ENCODE results near the gene SPI1.
"Not testable (repeated sequence)": the region's sequence is repeated elsewhere in the genome, so short reads cannot be mapped to it uniquely, and the experiment has no call there.

Gene SPI1

DNA sequence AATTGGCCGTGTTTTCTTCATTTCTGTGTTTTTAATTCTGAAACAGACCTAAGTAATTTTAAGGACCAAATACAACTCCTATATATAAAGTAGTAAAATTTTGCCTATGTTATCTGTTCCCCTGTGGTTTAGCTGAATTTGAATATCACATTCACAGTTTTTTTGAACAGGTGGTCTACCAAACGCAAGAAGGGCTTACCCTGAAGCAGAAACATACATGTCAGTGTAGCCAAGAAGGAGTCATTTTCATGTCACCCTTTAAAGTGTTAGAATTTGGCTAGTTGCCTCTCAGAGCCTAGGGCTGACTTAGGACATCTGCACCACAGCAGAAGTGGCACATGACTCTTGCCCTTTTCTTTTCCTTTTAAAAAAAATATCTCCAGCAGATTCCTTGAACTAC lies 60.2 kb downstream of the SPI1 start:
- Histone ChIP-seq H3K27ac (no peak overlapping the region), H3K27me3 (no peaks in the 10 kb centered on the region), H3K4me3 (ENCODE audit: low read depth in 1 of 2, low read length in 1 of 2) (no peak overlapping the region), H3K36me3 (peaks cover 62% of the 10 kb centered on the region), H3K9me3 (no peaks in the 10 kb centered on the region), H3K4me1 (ENCODE audit: control insufficient read depth in 1 of 2, insufficient read depth in 1 of 2, low read depth in 1 of 2, low read length in 1 of 2) (no peaks in the 10 kb centered on the region)
- TF ChIP-seq, protein P1, sequence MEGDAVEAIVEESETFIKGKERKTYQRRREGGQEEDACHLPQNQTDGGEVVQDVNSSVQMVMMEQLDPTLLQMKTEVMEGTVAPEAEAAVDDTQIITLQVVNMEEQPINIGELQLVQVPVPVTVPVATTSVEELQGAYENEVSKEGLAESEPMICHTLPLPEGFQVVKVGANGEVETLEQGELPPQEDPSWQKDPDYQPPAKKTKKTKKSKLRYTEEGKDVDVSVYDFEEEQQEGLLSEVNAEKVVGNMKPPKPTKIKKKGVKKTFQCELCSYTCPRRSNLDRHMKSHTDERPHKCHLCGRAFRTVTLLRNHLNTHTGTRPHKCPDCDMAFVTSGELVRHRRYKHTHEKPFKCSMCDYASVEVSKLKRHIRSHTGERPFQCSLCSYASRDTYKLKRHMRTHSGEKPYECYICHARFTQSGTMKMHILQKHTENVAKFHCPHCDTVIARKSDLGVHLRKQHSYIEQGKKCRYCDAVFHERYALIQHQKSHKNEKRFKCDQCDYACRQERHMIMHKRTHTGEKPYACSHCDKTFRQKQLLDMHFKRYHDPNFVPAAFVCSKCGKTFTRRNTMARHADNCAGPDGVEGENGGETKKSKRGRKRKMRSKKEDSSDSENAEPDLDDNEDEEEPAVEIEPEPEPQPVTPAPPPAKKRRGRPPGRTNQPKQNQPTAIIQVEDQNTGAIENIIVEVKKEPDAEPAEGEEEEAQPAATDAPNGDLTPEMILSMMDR (IDR thresholded peaks at IDR 0.05): no peak

DNA sequence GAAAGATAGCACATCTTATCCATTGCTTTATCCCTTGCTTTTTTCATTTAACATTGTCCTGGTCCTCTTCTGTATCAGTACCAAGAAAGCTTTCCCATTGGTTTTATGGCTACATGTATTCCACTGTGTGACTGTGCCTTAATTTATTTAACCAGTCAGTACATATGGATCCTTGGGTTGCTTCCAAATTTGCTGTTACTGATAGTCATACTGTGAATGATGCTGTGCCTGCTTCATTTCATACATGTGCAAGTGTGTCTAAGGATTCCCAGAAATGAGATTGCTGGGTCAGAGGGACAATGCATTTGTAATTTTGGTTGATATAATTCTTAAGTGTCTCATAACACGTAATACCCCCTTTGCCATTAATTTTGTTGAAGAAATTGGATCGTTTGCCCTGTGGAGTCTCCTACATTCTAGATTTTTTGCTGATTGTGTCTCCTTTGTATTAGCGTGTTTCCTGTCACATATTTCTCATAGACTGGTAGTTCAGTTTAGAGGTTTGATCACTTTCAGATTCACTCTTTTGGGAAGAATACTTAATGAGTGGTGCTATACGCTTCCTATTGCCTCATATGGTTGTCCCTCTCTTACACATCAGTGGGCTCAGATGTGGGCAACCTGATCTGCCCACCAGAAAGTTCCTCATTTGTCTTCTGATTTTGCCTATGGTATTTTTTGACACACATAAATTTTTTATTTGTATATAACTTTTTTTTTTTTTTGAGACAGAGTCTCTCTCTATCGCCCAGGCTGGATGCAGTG lies 61.1 kb downstream of the SPI1 start:
- Histone ChIP-seq H3K4me1 (ENCODE audit: control insufficient read depth in 1 of 2, insufficient read depth in 1 of 2, low read depth in 1 of 2, low read length in 1 of 2) (no peaks in the 10 kb centered on the region), H3K36me3 (peaks cover 62% of the 10 kb centered on the region), H3K27me3 (no peaks in the 10 kb centered on the region), H3K4me3 (ENCODE audit: low read depth in 1 of 2, low read length in 1 of 2) (no peak overlapping the region), H3K27ac (no peak overlapping the region), H3K9me3 (no peaks in the 10 kb centered on the region)
- TF ChIP-seq, protein P1 (IDR thresholded peaks at IDR 0.05): no peak

DNA sequence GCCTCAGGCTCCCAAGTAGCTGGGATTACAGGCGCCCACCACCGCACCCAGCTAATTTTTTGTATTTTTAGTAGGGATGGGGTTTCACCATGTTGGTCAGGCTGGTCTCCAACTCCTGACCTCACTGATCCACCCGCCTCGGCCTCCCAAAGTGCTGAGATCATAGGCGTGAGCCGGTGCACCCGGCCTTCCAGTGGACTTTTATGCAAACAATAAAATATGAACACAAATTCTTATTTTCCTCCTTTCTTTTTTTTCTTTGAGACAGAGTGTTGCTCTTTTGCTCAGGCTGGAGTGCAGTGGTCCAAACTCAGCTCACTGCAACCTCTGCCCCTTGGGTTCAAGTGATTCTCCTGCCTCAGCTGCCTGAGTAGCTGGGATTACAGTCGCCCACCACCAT lies 61.8 kb downstream of the SPI1 start:
- H3K4me3 ChIP-seq (ENCODE audit: low read depth in 1 of 2, low read length in 1 of 2); H3K27me3 ChIP-seq; H3K9me3 ChIP-seq; H3K4me1 ChIP-seq (ENCODE audit: control insufficient read depth in 1 of 2, insufficient read depth in 1 of 2, low read depth in 1 of 2, low read length in 1 of 2); H3K27ac ChIP-seq: not testable (repeated sequence)
- H3K36me3 ChIP-seq: peaks cover 62% of the 10 kb centered on the region

DNA sequence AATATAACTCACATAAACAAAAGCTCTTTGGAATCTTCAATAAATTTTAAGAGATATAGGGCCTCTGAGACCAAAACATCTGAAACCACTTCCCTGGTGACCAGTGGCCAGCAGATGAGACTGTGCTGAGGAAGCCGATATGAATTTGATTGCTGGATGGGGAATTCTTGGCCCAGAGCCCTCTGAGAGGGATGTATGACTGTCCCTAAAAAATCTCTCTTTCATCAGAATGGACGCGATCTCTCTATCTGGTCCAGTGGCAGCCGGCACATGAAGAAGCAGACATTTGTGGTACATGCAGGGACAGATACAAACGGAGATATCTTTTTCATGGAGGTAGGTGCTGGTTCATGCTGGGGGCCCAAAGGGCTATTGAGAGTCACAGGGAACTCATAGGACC lies 63.4 kb downstream of the SPI1 start:
- Histone ChIP-seq H3K4me3 (ENCODE audit: low read depth in 1 of 2, low read length in 1 of 2) (no peak overlapping the region), H3K27me3 (no peaks in the 10 kb centered on the region), H3K36me3 (peaks cover 69% of the 10 kb centered on the region), H3K4me1 (ENCODE audit: control insufficient read depth in 1 of 2, insufficient read depth in 1 of 2, low read depth in 1 of 2, low read length in 1 of 2) (no peaks in the 10 kb centered on the region), H3K9me3 (no peaks in the 10 kb centered on the region), H3K27ac (no peak overlapping the region)
- TF ChIP-seq, protein P1 (IDR thresholded peaks at IDR 0.05): no peak

DNA sequence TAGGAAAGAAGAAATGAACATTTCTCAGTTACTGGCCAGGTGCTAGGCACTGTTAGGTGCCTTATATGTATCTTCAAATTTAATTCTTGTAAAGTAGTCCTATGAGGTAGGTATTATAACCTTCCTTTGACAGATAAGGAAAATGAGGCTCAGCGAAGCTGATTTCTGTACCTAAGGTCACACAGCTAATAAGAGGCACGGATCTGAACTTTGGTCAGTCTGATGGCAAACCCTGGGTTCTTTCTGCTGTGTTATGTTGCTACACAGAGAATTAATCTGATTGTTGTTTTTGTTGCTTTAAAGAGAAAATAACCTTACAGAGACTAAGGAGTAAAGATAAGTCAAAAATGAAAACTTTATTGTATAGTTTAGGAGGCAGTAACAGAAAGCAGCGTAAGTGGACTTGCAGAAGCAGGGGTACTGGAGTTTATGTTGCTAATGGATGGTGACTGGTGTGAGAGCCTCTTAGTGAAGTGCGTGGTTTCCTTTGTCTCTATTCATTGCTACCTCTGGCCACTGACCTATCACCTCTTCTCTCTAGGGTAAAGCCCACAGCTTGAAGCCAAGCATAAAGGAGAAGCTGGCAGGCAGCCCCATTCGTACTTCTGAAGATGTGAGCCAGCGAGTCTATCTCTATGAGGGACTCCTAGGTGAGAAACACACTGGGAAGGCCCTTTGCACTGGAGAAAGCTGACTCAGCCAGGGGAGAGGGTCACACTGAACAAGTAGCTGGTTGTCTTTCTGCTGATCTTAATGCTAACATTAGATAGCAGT lies 70.1 kb downstream of the SPI1 start:
- Histone ChIP-seq H3K36me3 (peaks cover 81% of the 10 kb centered on the region), H3K27ac (no peak overlapping the region), H3K4me1 (ENCODE audit: control insufficient read depth in 1 of 2, insufficient read depth in 1 of 2, low read depth in 1 of 2, low read length in 1 of 2) (no peaks in the 10 kb centered on the region), H3K27me3 (no peaks in the 10 kb centered on the region), H3K4me3 (ENCODE audit: low read depth in 1 of 2, low read length in 1 of 2) (no peak overlapping the region), H3K9me3 (no peaks in the 10 kb centered on the region)
- TF ChIP-seq, protein P1 (IDR thresholded peaks at IDR 0.05): no peak

DNA sequence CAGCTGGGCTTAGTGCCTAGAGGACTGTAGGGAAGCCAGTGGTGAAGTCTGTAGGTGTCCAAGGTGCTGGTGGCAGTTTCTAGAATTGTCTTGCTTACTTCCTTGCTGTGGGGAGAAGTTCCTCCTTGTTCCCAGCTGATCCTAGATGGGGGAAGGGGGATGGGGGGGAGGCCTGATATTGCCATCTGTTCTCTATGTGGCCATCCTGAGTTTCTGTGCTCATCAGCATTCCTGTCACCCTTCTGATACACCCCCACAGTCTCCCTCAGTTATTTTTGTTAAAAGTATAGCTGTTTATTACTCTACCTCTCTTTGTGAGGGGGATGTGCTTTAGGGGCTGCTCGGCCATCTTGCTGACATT lies 71.9 kb downstream of the SPI1 start:
- Histone ChIP-seq H3K9me3 (no peaks in the 10 kb centered on the region), H3K27me3 (no peaks in the 10 kb centered on the region), H3K27ac (no peak overlapping the region), H3K36me3 (peaks cover 74% of the 10 kb centered on the region), H3K4me1 (ENCODE audit: control insufficient read depth in 1 of 2, insufficient read depth in 1 of 2, low read depth in 1 of 2, low read length in 1 of 2) (no peaks in the 10 kb centered on the region), H3K4me3 (ENCODE audit: low read depth in 1 of 2, low read length in 1 of 2) (no peak overlapping the region)
- TF ChIP-seq, protein P1 (IDR thresholded peaks at IDR 0.05): no peak
